HFFc6 (cell line): Measurements from ENCODE around the gene OR2A12. TPM values are rescaled to one million over a fixed set of nuclear protein-coding genes. Genes with fewer than 3 reads are reported as not detected.

Experiments
- DNase-seq: peaks from one replicate; pipeline ENCODE4 v3.0.0-alpha.2; 2018
- H3K27ac Mint-ChIP-seq: 2 replicates; pipeline ENCODE4 v1.8.0; 2020; ENCODE audit warnings: mild to moderate bottlenecking, mixed read lengths
- H3K27me3 Mint-ChIP-seq: 2 replicates; pipeline ENCODE4 v1.8.0; 2021; ENCODE audit warnings: mild to moderate bottlenecking, moderate library complexity, mixed read lengths; ENCODE audit not compliant: insufficient read depth
- H3K36me3 Mint-ChIP-seq: 2 replicates; pipeline ENCODE4 v1.8.0; 2021; ENCODE audit warnings: low read depth, mixed read lengths
- H3K4me1 Mint-ChIP-seq: 2 replicates; pipeline ENCODE4 v1.8.0; 2020; ENCODE audit warnings: low read depth, mixed read lengths
- H3K4me3 Mint-ChIP-seq: 2 replicates; pipeline ENCODE4 v1.8.0; 2020; ENCODE audit warnings: mild to moderate bottlenecking, moderate library complexity, mixed read lengths
- H3K9me3 Mint-ChIP-seq: 2 replicates; pipeline ENCODE4 v1.8.0; 2020; ENCODE audit warnings: mild to moderate bottlenecking, mixed read lengths
- total RNA-seq, 6 experiments: library from RNA; stranded (reverse); fragmentation: NEBNext Ultra II Directional; extraction: Animal tissue kit (Norgen Biotek cat#: 25700); gene quantifications; 2 replicates in 1 of 6; 3 replicates in 5 of 6; pipeline ENCODE4 v1.2.3, GENCODE V29; 2021
- TF ChIP-seq, protein P1 (sequence below): fragments of 200-600 bp; sonication (generic); IDR thresholded peaks from 2 replicates; pipeline ENCODE4 v1.5.0; 2021; ENCODE audit warnings: antibody characterized with exemption, mild to moderate bottlenecking

OR2A12 gene
- total RNA-seq, 6 experiments from 2014 or later = not detected

- Mint-ChIP-seq H3K9me3 (no peaks in the 10 kb centered on the region), H3K4me1 (no peaks in the 10 kb centered on the region), H3K27me3 (peaks cover 5% of the 10 kb centered on the region), H3K36me3 (no peaks in the 10 kb centered on the region), H3K27ac (no peak overlapping the region), H3K4me3 (no peak overlapping the region)
- TF ChIP-seq, protein P1, sequence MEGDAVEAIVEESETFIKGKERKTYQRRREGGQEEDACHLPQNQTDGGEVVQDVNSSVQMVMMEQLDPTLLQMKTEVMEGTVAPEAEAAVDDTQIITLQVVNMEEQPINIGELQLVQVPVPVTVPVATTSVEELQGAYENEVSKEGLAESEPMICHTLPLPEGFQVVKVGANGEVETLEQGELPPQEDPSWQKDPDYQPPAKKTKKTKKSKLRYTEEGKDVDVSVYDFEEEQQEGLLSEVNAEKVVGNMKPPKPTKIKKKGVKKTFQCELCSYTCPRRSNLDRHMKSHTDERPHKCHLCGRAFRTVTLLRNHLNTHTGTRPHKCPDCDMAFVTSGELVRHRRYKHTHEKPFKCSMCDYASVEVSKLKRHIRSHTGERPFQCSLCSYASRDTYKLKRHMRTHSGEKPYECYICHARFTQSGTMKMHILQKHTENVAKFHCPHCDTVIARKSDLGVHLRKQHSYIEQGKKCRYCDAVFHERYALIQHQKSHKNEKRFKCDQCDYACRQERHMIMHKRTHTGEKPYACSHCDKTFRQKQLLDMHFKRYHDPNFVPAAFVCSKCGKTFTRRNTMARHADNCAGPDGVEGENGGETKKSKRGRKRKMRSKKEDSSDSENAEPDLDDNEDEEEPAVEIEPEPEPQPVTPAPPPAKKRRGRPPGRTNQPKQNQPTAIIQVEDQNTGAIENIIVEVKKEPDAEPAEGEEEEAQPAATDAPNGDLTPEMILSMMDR = no peak
- DNase-seq = no peak
These were observed 44.7 kb downstream of the OR2A12 start for GRCh38 chr7:144130730-144131129.

- no peak for DNase-seq
- H3K27me3 Mint-ChIP-seq = peaks cover 1% of the 10 kb centered on the region
- no peak overlapping the region for H3K4me3 Mint-ChIP-seq
- no peak overlapping the region for H3K27ac Mint-ChIP-seq
- TF ChIP-seq, protein P1 = no peak
- no peaks in the 10 kb centered on the region for H3K9me3 Mint-ChIP-seq
- H3K4me1 Mint-ChIP-seq = no peaks in the 10 kb centered on the region
- H3K36me3 Mint-ChIP-seq = no peaks in the 10 kb centered on the region
These were observed 46.2 kb downstream of the OR2A12 start for GRCh38 chr7:144132262-144132661.

- no peak overlapping the region for H3K27ac Mint-ChIP-seq
- no peak for DNase-seq
- no peak overlapping the region for H3K4me3 Mint-ChIP-seq
- TF ChIP-seq, protein P1 = no peak
- H3K9me3 Mint-ChIP-seq = no peaks in the 10 kb centered on the region
- H3K27me3 Mint-ChIP-seq = no peaks in the 10 kb centered on the region; the same call in 1 of the 2 replicates
- H3K4me1 Mint-ChIP-seq = no peaks in the 10 kb centered on the region
- H3K36me3 Mint-ChIP-seq = no peaks in the 10 kb centered on the region
These were observed 47.2 kb downstream of the OR2A12 start for GRCh38 chr7:144133307-144133706.

DNA sequence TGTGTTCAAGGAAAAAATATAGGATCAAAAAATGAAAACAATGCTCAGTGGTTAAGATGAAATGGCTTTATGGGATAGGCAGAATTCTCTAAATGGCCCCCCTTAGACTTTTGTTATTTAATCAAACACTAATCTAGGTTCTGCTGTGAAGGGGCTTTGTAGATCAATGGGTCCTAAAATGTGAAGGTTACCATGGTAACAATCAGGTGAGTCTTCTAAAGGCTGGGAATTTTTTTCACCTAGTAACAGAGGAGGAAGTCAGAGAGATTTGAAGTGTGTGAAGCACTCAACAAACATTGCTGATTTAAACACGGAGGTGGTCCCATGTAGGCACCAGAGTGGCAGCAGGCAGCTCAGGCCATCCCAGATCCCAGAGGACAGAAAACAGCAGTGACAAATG lies 48.0 kb downstream of the OR2A12 start:
- Mint-ChIP-seq H3K36me3 (no peaks in the 10 kb centered on the region), H3K4me3 (no peak overlapping the region), H3K27me3 (no peaks in the 10 kb centered on the region; the same call in 1 of the 2 replicates), H3K4me1 (no peaks in the 10 kb centered on the region), H3K9me3 (no peaks in the 10 kb centered on the region), H3K27ac (no peak overlapping the region)
- DNase-seq = no peak
- TF ChIP-seq, protein P1 = no peak

GRCh38 chr7:144137501-144137900 lies 51.4 kb downstream of the OR2A12 start:
- peaks cover 5% of the 10 kb centered on the region; the same call in 1 of the 2 replicates for H3K9me3 Mint-ChIP-seq
- no peaks in the 10 kb centered on the region for H3K4me1 Mint-ChIP-seq
- H3K36me3 Mint-ChIP-seq = no peaks in the 10 kb centered on the region
- TF ChIP-seq, protein P1 = no peak
- no peaks in the 10 kb centered on the region for H3K27me3 Mint-ChIP-seq
- no peak overlapping the region for H3K27ac Mint-ChIP-seq
- H3K4me3 Mint-ChIP-seq = no peak overlapping the region
- DNase-seq = no peak

- H3K27ac Mint-ChIP-seq = no peak overlapping the region
- peaks cover 11% of the 10 kb centered on the region; the same call in 1 of the 2 replicates for H3K9me3 Mint-ChIP-seq
- no peaks in the 10 kb centered on the region for H3K36me3 Mint-ChIP-seq
- TF ChIP-seq, protein P1 = no peak
- H3K4me3 Mint-ChIP-seq = no peak overlapping the region
- no peaks in the 10 kb centered on the region for H3K4me1 Mint-ChIP-seq
- DNase-seq = no peak
- no peaks in the 10 kb centered on the region for H3K27me3 Mint-ChIP-seq
These were observed 56.1 kb downstream of the OR2A12 start for GRCh38 chr7:144142187-144142586.
